Stimulated activated CD8-positive, alpha-beta memory T cell treated with anti-CD3 and anti-CD28 coated beads, Interleukin-7, amount 100 ng/mL, for 1 hour (primary cell): ENCODE results near the gene WWOX.

Experiments used
- DNase-seq, 2 donors: peaks; one replicate each; pipeline ENCODE4 v3.0.0-alpha.2; 2020; ENCODE audit warnings: low read depth in 2 of 2

WWOX gene

GRCh38 chr16:78844682-78845081 is 745.2 kb downstream of the WWOX start:
- no peak for DNase-seq

GRCh38 chr16:78851266-78851665 is 751.8 kb downstream of the WWOX start:
- DNase-seq: no peak

- DNase-seq: no peak
Observed at GRCh38 chr16:78852081-78852635, 752.7 kb downstream of the WWOX start.

GRCh38 chr16:78862022-78862421 is 762.6 kb downstream of the WWOX start:
- DNase-seq: no peak

GRCh38 chr16:78866521-78866920 is 767.1 kb downstream of the WWOX start:
- DNase-seq: no peak

GRCh38 chr16:78869492-78869891 is 770.0 kb downstream of the WWOX start:
- DNase-seq: no peak

GRCh38 chr16:78871241-78871640 is 771.8 kb downstream of the WWOX start:
- no peak for DNase-seq

GRCh38 chr16:78876671-78877070 is 777.2 kb downstream of the WWOX start:
- DNase-seq: no peak

- DNase-seq: no peak
Observed at GRCh38 chr16:78877114-78877655, 777.7 kb downstream of the WWOX start.

GRCh38 chr16:78878570-78878969 is 779.1 kb downstream of the WWOX start:
- no peak for DNase-seq

- DNase-seq: no peak
Observed at GRCh38 chr16:78879011-78879410, 779.6 kb downstream of the WWOX start.

- no peak for DNase-seq
Observed at GRCh38 chr16:78882150-78882549, 782.7 kb downstream of the WWOX start.

GRCh38 chr16:78882751-78883150 is 783.3 kb downstream of the WWOX start:
- DNase-seq: no peak

GRCh38 chr16:78884204-78884603 is 784.8 kb downstream of the WWOX start:
- DNase-seq: no peak

GRCh38 chr16:78889346-78889745 is 789.9 kb downstream of the WWOX start:
- no peak for DNase-seq

GRCh38 chr16:78890373-78890895 is 791.0 kb downstream of the WWOX start:
- DNase-seq: no peak

GRCh38 chr16:78892951-78893733 is 793.7 kb downstream of the WWOX start:
- DNase-seq: no peak

GRCh38 chr16:78894886-78895285 is 795.4 kb downstream of the WWOX start:
- DNase-seq: no peak

GRCh38 chr16:78895681-78896080 is 796.2 kb downstream of the WWOX start:
- DNase-seq: no peak

- no peak for DNase-seq
Observed at GRCh38 chr16:78896280-78896679, 796.8 kb downstream of the WWOX start.

GRCh38 chr16:78897299-78897698 is 797.8 kb downstream of the WWOX start:
- no peak for DNase-seq

- DNase-seq: no peak
Observed at GRCh38 chr16:78900044-78900811, 800.8 kb downstream of the WWOX start.
